Keratinocyte (primary cell): ENCODE data around the gene STARD4. TPM values are rescaled to one million over a fixed set of nuclear protein-coding genes. Genes with fewer than 3 reads are reported as not detected.

Experiments
- DNase-seq: peaks from one replicate; pipeline ENCODE4 v3.0.0-alpha.2; 2011; ENCODE audit warnings: low read depth, missing footprints, low spot score
- FAIRE-seq: peaks from 2 replicates; lab custom pipeline; 2011; peaks lifted over from hg19 to GRCh38; lab: Jason Lieb, UNC
- H2AFZ ChIP-seq: 2 replicates; pipeline ENCODE4 v1.6.0; 2012; ENCODE audit warnings: low read length, control low read depth, inconsistent platforms; ENCODE audit not compliant: control insufficient read depth
- H3K27ac ChIP-seq: 2 replicates; pipeline ENCODE4 v1.5.1; 2011; ENCODE audit warnings: low read length; ENCODE audit not compliant: control insufficient read depth, insufficient read depth
- H3K27me3 ChIP-seq: 3 replicates; pipeline ENCODE4 v1.6.0; 2011; ENCODE audit warnings: low read length; ENCODE audit not compliant: control insufficient read depth, insufficient read depth; ENCODE audit errors: extremely low read depth
- H3K36me3 ChIP-seq, 2 experiments: 2 replicates in 1 of 2; 3 replicates in 1 of 2; pipeline ENCODE4 v1.5.1; 2011; ENCODE audit warnings: low read length in 2 of 2, mild to moderate bottlenecking in 1 of 2; ENCODE audit not compliant: control insufficient read depth in 2 of 2, insufficient read depth in 2 of 2; ENCODE audit errors: extremely low read depth in 1 of 2
- H3K4me1 ChIP-seq: 3 replicates; pipeline ENCODE4 v1.5.1; 2011; ENCODE audit warnings: low read length; ENCODE audit not compliant: control insufficient read depth, insufficient read depth; ENCODE audit errors: extremely low read depth
- H3K4me2 ChIP-seq: 3 replicates; pipeline ENCODE4 v1.6.0; 2011; ENCODE audit warnings: low read depth, low read length; ENCODE audit not compliant: control insufficient read depth, insufficient read depth; ENCODE audit errors: extremely low read depth
- H3K4me3 ChIP-seq, 3 experiments: fragments of 200-600 bp in 1 of 3; sonication (generic) in 1 of 3; 2 replicates in 2 of 3; 3 replicates in 1 of 3; pipeline ENCODE4 v1.5.1; 2011 to 2016; ENCODE audit warnings: low read length in 3 of 3, mild to moderate bottlenecking in 3 of 3, control low read depth in 2 of 3, inconsistent platforms in 1 of 3, low read depth in 1 of 3, mixed read lengths in 1 of 3, mixed run types in 1 of 3, moderate library complexity in 1 of 3; ENCODE audit not compliant: control insufficient read depth in 2 of 3, insufficient read depth in 2 of 3; ENCODE audit errors: extremely low read depth in 1 of 3
- H3K79me2 ChIP-seq: 2 replicates; pipeline ENCODE4 v1.6.0; 2012; ENCODE audit warnings: low read length; ENCODE audit not compliant: control insufficient read depth, insufficient read depth
- H3K9ac ChIP-seq: 3 replicates; pipeline ENCODE4 v1.6.0; 2011; ENCODE audit warnings: low read length; ENCODE audit not compliant: control insufficient read depth, insufficient read depth; ENCODE audit errors: extremely low read depth
- H3K9me1 ChIP-seq: 3 replicates; pipeline ENCODE4 v1.6.0; 2011; ENCODE audit warnings: low read length; ENCODE audit not compliant: control insufficient read depth, insufficient read depth; ENCODE audit errors: extremely low read depth
- H3K9me3 ChIP-seq: 2 replicates; pipeline ENCODE4 v1.5.1; 2012; ENCODE audit warnings: low read depth, low read length; ENCODE audit not compliant: control insufficient read depth
- H4K20me1 ChIP-seq: 3 replicates; pipeline ENCODE4 v1.6.0; 2011; ENCODE audit warnings: low read length; ENCODE audit not compliant: control insufficient read depth, insufficient read depth; ENCODE audit errors: extremely low read depth
- CTCF ChIP-seq, 3 experiments: IDR thresholded peaks in 1 of 3; conservative IDR thresholded peaks in 1 of 3; optimal IDR thresholded peaks in 1 of 3; 2 replicates in 2 of 3; 3 replicates in 1 of 3; pipeline versions ENCODE3 to v1.5.1; 2011; ENCODE audit warnings: low read length in 3 of 3, mild to moderate bottlenecking in 3 of 3, moderate library complexity in 2 of 3, control low read depth in 1 of 3, inconsistent platforms in 1 of 3; ENCODE audit not compliant: insufficient read depth in 2 of 3; ENCODE audit errors: extremely low read depth in 1 of 3
- EZH2 ChIP-seq: IDR thresholded peaks from one replicate; pipeline ENCODE4 v1.6.1; 2012; ENCODE audit warnings: inconsistent platforms, mild to moderate bottlenecking, low read length, moderate library complexity
- dilution Hi-C: fragments of 300-500 bp; cut with MboI; formaldehyde crosslinking; loops from one replicate; pipeline ENCODE4 v1.7.0; 2020; ENCODE audit warnings: low sequenced_read_pairs; ENCODE audit not compliant: extremely low pct_ligation_motif_present
- polyA plus RNA-seq, 5 experiments: library from polyadenylated mRNA; depleted of rRNA in 3 of 5; stranded (reverse) in 3 of 5; stranded (forward) in 1 of 5; unstranded in 1 of 5; fragments of >200 nt; gene quantifications; 1 replicate in 1 of 5; 2 replicates in 3 of 5; 3 replicates in 1 of 5; pipeline versions ENCODE4 v1.2.1 to v1.2.3, GENCODE V29; 2011 to 2012; ENCODE audit warnings: missing spikeins in 2 of 5, low read depth in 1 of 5, low replicate concordance in 1 of 5

Gene STARD4
- polyA plus RNA-seq, 1 donor (not counting 4 experiments of a cell fraction or from before 2014, with no cell fraction given): 86.4 TPM

GRCh38 chr5:111553868-111554267 is 41.5 kb upstream of the STARD4 start:
- dilution Hi-C loops: no loop called here

GRCh38 chr5:111552896-111553295 is 40.6 kb upstream of the STARD4 start:
- H4K20me1 ChIP-seq: no peaks in the 10 kb centered on the region
- H3K9ac ChIP-seq: no peak overlapping the region
- peaks cover 23% of the 10 kb centered on the region for H3K4me1 ChIP-seq
- TF ChIP-seq CTCF (optimal IDR thresholded peaks at IDR 0.05 in 1 of 3, IDR thresholded peaks at IDR 0.05 in 1 of 3, conservative IDR thresholded peaks at IDR 0.05 in 1 of 3; ENCODE audit: extremely low read depth in 1 of 3, insufficient read depth in 2 of 3, low read length in 3 of 3) (no peak), EZH2 (no peak)
- no peak overlapping the region for H3K27ac ChIP-seq
- no peaks in the 10 kb centered on the region for H3K79me2 ChIP-seq
- no peak overlapping the region for H3K4me2 ChIP-seq
- no peaks in the 10 kb centered on the region for H3K36me3 ChIP-seq
- no peak overlapping the region for H3K4me3 ChIP-seq
- dilution Hi-C loops: no loop called here
- H3K9me3 ChIP-seq: no peaks in the 10 kb centered on the region
- H3K27me3 ChIP-seq: no peaks in the 10 kb centered on the region
- no peak overlapping the region for H2AFZ ChIP-seq
- DNase-seq (no peak), FAIRE-seq (no peak)
- peaks cover 4% of the 10 kb centered on the region for H3K9me1 ChIP-seq

More at GRCh38 chr5:111553868-111554267, 41.5 kb upstream of the STARD4 start:
- no peaks in the 10 kb centered on the region for H4K20me1 ChIP-seq
- no peak overlapping the region for H3K27ac ChIP-seq
- H3K9me1 ChIP-seq: peaks cover 4% of the 10 kb centered on the region
- no peak overlapping the region for H3K9ac ChIP-seq
- DNase-seq (no peak), FAIRE-seq (no peak)
- H3K36me3 ChIP-seq: no peaks in the 10 kb centered on the region
- no peaks in the 10 kb centered on the region for H3K79me2 ChIP-seq
- no peaks in the 10 kb centered on the region for H3K27me3 ChIP-seq
- H2AFZ ChIP-seq: no peak overlapping the region
- H3K4me1 ChIP-seq: peaks cover 18% of the 10 kb centered on the region
- TF ChIP-seq EZH2: no peak
- TF ChIP-seq CTCF (optimal IDR thresholded peaks at IDR 0.05 in 1 of 3, IDR thresholded peaks at IDR 0.05 in 1 of 3, conservative IDR thresholded peaks at IDR 0.05 in 1 of 3; ENCODE audit: extremely low read depth in 1 of 3, insufficient read depth in 2 of 3, low read length in 3 of 3): no peak
- no peak overlapping the region for H3K4me3 ChIP-seq
- H3K9me3 ChIP-seq: no peaks in the 10 kb centered on the region
- H3K4me2 ChIP-seq: no peak overlapping the region
